Measurements from ENCODE around the gene HNF4A. TPM values are rescaled to one million over a fixed set of nuclear protein-coding genes. Genes with fewer than 3 reads are reported as not detected.

HNF4A gene
- total and polyA plus RNA-seq, 7 donors, result 0.03 to 0.13 (median 0.03) TPM; not detected in 4

- Histone ChIP-seq H3K9me3 (no peaks in the 10 kb centered on the region), H3K4me3 (no peak overlapping the region), H3K36me3 (ENCODE audit: insufficient read depth in 1 of 2, low read depth in 1 of 2) (peaks cover 0 to 5% of the 10 kb centered on the region in 2 donors), H3K27me3 (ENCODE audit: insufficient read depth in 3 of 3, low read length in 2 of 3) (no peaks in the 10 kb centered on the region), H3K27ac (no peak overlapping the region), H3K4me1 (no peaks in the 10 kb centered on the region)
- intact Hi-C loops (cut with DNase I), result no loop called here
- no peak for DNase-seq
- 78 to 90% (median 79%) methylated on average over 5 of the region's 5 CpGs for WGBS, 3 donors
- ATAC-seq, result no peak
- TF ChIP-seq CTCF (IDR thresholded peaks at IDR 0.05), result no peak
Observed at GRCh38 chr20:44463466-44463865, 108.0 kb downstream of the HNF4A start.

GRCh38 chr20:44464514-44464913 is 109.0 kb downstream of the HNF4A start:
- no peak for DNase-seq
- ATAC-seq, result no peak

GRCh38 chr20:44465001-44465560 is 109.6 kb downstream of the HNF4A start:
- TF ChIP-seq CTCF (IDR thresholded peaks at IDR 0.05), result no peak
- no peaks in the 10 kb centered on the region for H3K4me1 ChIP-seq
- no peak for ATAC-seq
- H3K27ac ChIP-seq, result no peak overlapping the region
- intact Hi-C loops (cut with DNase I), result no loop called here
- H3K27me3 ChIP-seq (ENCODE audit: insufficient read depth in 3 of 3, low read length in 2 of 3), result no peaks in the 10 kb centered on the region
- WGBS, 3 donors, result 47 to 74% (median 49%) methylated on average over 3 of the region's 3 CpGs
- DNase-seq, result no peak
- H3K9me3 ChIP-seq, result no peaks in the 10 kb centered on the region
- H3K4me3 ChIP-seq, result no peak overlapping the region
- H3K36me3 ChIP-seq (ENCODE audit: insufficient read depth in 1 of 2, low read depth in 1 of 2), result peaks cover 0 to 5% of the 10 kb centered on the region in 2 donors

More at GRCh38 chr20:44464514-44464913, 109.0 kb downstream of the HNF4A start:
- no peak overlapping the region for H3K27ac ChIP-seq
- no peak overlapping the region for H3K4me3 ChIP-seq
- intact Hi-C loops (cut with DNase I), result no loop called here
- peaks cover 0 to 5% of the 10 kb centered on the region in 2 donors for H3K36me3 ChIP-seq (ENCODE audit: insufficient read depth in 1 of 2, low read depth in 1 of 2)
- no peaks in the 10 kb centered on the region for H3K4me1 ChIP-seq
- no peak for TF ChIP-seq CTCF (IDR thresholded peaks at IDR 0.05)
- no peaks in the 10 kb centered on the region for H3K9me3 ChIP-seq
- WGBS, 3 donors, result 85 to 88% (median 88%) methylated on average over 3 of the region's 3 CpGs
- H3K27me3 ChIP-seq (ENCODE audit: insufficient read depth in 3 of 3, low read length in 2 of 3), result no peaks in the 10 kb centered on the region

- Histone ChIP-seq H3K4me3 (no peak overlapping the region), H3K4me1 (no peaks in the 10 kb centered on the region), H3K27ac (no peak overlapping the region), H3K9me3 (no peaks in the 10 kb centered on the region), H3K27me3 (ENCODE audit: insufficient read depth in 3 of 3, low read length in 2 of 3) (no peaks in the 10 kb centered on the region), H3K36me3 (ENCODE audit: insufficient read depth in 1 of 2, low read depth in 1 of 2) (peaks cover 0 to 5% of the 10 kb centered on the region in 2 donors)
- WGBS, 3 donors, result 41 to 53% (median 51%) methylated on average over 12 of the region's 12 CpGs
- DNase-seq (peak; percentile 70 to 89), ATAC-seq (peak in 3 of 4 donors; percentile 82 to 88 (median 84))
- intact Hi-C loops (cut with DNase I), result no loop called here
- TF ChIP-seq CTCF (IDR thresholded peaks at IDR 0.05), result no peak
Observed at GRCh38 chr20:44467289-44467883, 111.9 kb downstream of the HNF4A start.

All from psoas muscle (tissue), 8 donors.